HG02885 (cell line): ENCODE results near the gene PICK1.

ENCODE experiments used
- ATAC-seq: cut with Tn5 transposase; IDR thresholded peaks from one replicate; pipeline ENCODE4 v1.9.1; 2021; ENCODE audit warnings: mild to moderate bottlenecking; ENCODE audit not compliant: unreplicated experiment, poor library complexity

Gene PICK1

GRCh38 chr22:38086001-38086845 is 29.0 kb downstream of the PICK1 start:
- ATAC-seq, result no peak

- ATAC-seq, result no peak
Measured at GRCh38 chr22:38086942-38087341, 29.7 kb downstream of the PICK1 start.

GRCh38 chr22:38087855-38088254 is 30.7 kb downstream of the PICK1 start:
- no peak for ATAC-seq

GRCh38 chr22:38088629-38089473 is 31.6 kb downstream of the PICK1 start:
- ATAC-seq, result no peak

GRCh38 chr22:38089474-38089851 is 32.3 kb downstream of the PICK1 start:
- ATAC-seq, result no peak

- ATAC-seq, result no peak
Measured at GRCh38 chr22:38097058-38097457, 39.9 kb downstream of the PICK1 start.

- no peak for ATAC-seq
Measured at GRCh38 chr22:38097557-38098409, 40.6 kb downstream of the PICK1 start.

GRCh38 chr22:38098410-38099249 is 41.4 kb downstream of the PICK1 start:
- ATAC-seq, result no peak

- no peak for ATAC-seq
Measured at GRCh38 chr22:38103641-38104040, 46.4 kb downstream of the PICK1 start.

- ATAC-seq, result no peak
Measured at GRCh38 chr22:38104084-38104483, 46.9 kb downstream of the PICK1 start.

GRCh38 chr22:38106814-38107578 is 49.8 kb downstream of the PICK1 start:
- no peak for ATAC-seq

GRCh38 chr22:38107692-38108515 is 50.7 kb downstream of the PICK1 start:
- no peak for ATAC-seq

GRCh38 chr22:38108561-38109319 is 51.5 kb downstream of the PICK1 start:
- ATAC-seq, result no peak

- ATAC-seq, result no peak
Measured at GRCh38 chr22:38109371-38110001, 52.3 kb downstream of the PICK1 start.

- no peak for ATAC-seq
Measured at GRCh38 chr22:38110008-38110862, 53.0 kb downstream of the PICK1 start, which contains the start of gene BAIAP2L2. Gene BAIAP2L2 (minus strand): TSS chr22:38110684. CDS start chr22:38110525, 159 bp downstream.
